Vagina (tissue), 2 donors: Measurements from ENCODE around the gene IFT20. TPM values are rescaled to one million over a fixed set of nuclear protein-coding genes. Genes with fewer than 3 reads are reported as not detected.

Experiments
- DNase-seq, 2 donors: peaks; one replicate each; pipeline ENCODE4 v3.0.0-alpha.2; 2017; ENCODE audit errors: extremely low spot score in 2 of 2
- H3K27ac ChIP-seq: fragments of 200-600 bp; sonication (generic); one replicate; pipeline ENCODE4 v1.5.1; 2019
- H3K27me3 ChIP-seq: fragments of 200-600 bp; sonication (generic); one replicate; pipeline ENCODE4 v1.5.1; 2019
- H3K36me3 ChIP-seq, 2 donors: fragments of 200-600 bp; sonication (generic); one replicate each; pipeline ENCODE4 v1.5.1; 2017 to 2019
- H3K4me1 ChIP-seq: fragments of 200-600 bp; sonication (generic); one replicate; pipeline ENCODE4 v1.5.1; 2019
- H3K4me3 ChIP-seq, 2 donors: fragments of 200-600 bp; sonication (generic); 1 replicate in 1 of 2; 2 replicates in 1 of 2; pipeline ENCODE4 v1.5.1; 2016 to 2019
- H3K9me3 ChIP-seq: fragments of 200-600 bp; sonication (generic); one replicate; pipeline ENCODE4 v1.5.1; 2019
- CTCF ChIP-seq, 3 experiments: fragments of 450-650 bp in 2 of 3; fragments of 200-600 bp in 1 of 3; sonication (generic) in 1 of 3; IDR thresholded peaks; one replicate each; pipeline ENCODE4 v1.5.1; 2017 to 2019; ENCODE audit warnings: antibody characterized with exemption in 3 of 3, mild to moderate bottlenecking in 2 of 3, moderate library complexity in 2 of 3
- POLR2A ChIP-seq, 2 donors: fragments of 450-650 bp; IDR thresholded peaks; one replicate each; pipeline ENCODE4 v1.6.1; 2017; ENCODE audit warnings: antibody characterized with exemption in 2 of 2, mild to moderate bottlenecking in 2 of 2, moderate library complexity in 2 of 2
- POLR2AphosphoS5 ChIP-seq, 2 donors: sonication (generic); formaldehyde crosslinking; IDR thresholded peaks; one replicate each; pipeline ENCODE4 v1.9.0; 2017; ENCODE audit warnings: antibody characterized with exemption in 2 of 2, mild to moderate bottlenecking in 2 of 2, low read depth in 1 of 2; ENCODE audit not compliant: insufficient read depth in 1 of 2
- intact Hi-C: fragments of 100-400 bp; cut with DNase I; formaldehyde crosslinking; loops from one replicate; pipeline ENCODE4 v1.15.1; 2023
- microRNA-seq: library from miRNA; unstranded; fragments of <30 nt; microRNA quantifications from one replicate; pipeline ENCODE4, GENCODE V29; 2017; ENCODE audit warnings: borderline number of aligned reads, borderline replicate concordance
- total RNA-seq: library from RNA; depleted of rRNA; stranded (reverse); fragments of >200 nt; gene quantifications from one replicate; pipeline ENCODE4 v1.2.3, GENCODE V29; 2016

IFT20 gene
- total RNA-seq, 1 donor from 2014 or later = 42.5 TPM

GRCh38 chr17:28279411-28279810 lies 55.9 kb downstream of the IFT20 start:
- intact Hi-C loops = no loop called here
- Histone ChIP-seq H3K4me1 (no peaks in the 10 kb centered on the region), H3K27me3 (no peaks in the 10 kb centered on the region), H3K36me3 (no peaks in the 10 kb centered on the region), H3K27ac (no peak overlapping the region), H3K4me3 (no peak overlapping the region), H3K9me3 (no peaks in the 10 kb centered on the region)
- TF ChIP-seq POLR2A (IDR thresholded peaks at IDR 0.05) = no peak
- no peak for TF ChIP-seq POLR2AphosphoS5 (IDR thresholded peaks at IDR 0.05; ENCODE audit: insufficient read depth in 1 of 2, low read depth in 1 of 2)
- no peak for TF ChIP-seq CTCF (IDR thresholded peaks at IDR 0.05)
- DNase-seq = no peak

Small RNAs within 50 kb of the gene (microRNA-seq; reads per million reads assigned to microRNA genes)
- gene MIR4723 = not detected

Other genes with a start within 250 kb of the IFT20 start
- gene TMEM97, start 16.3 kb downstream of the IFT20 start, total RNA-seq = 2.5 TPM
- gene TNFAIP1, start 289 bp upstream of the IFT20 start, total RNA-seq = 27.3 TPM
- 45.9 TPM for gene POLDIP2, start 22.1 kb upstream of the IFT20 start, total RNA-seq
- not detected for gene SEBOX, start 29.7 kb upstream of the IFT20 start, total RNA-seq
- 2.7 TPM for gene VTN, start 34.8 kb upstream of the IFT20 start, total RNA-seq
- gene SARM1, start 36.2 kb upstream of the IFT20 start, total RNA-seq = 10.1 TPM
- gene SLC46A1, start 70.7 kb upstream of the IFT20 start, total RNA-seq = 13.8 TPM
- not detected for gene SLC13A2, start 138.2 kb upstream of the IFT20 start, total RNA-seq
- 3.4 TPM for gene FOXN1, start 170.9 kb upstream of the IFT20 start, total RNA-seq
- gene UNC119, start 217.2 kb upstream of the IFT20 start, total RNA-seq = 38.1 TPM
- 22.8 TPM for gene PIGS, start 236.1 kb upstream of the IFT20 start, total RNA-seq
- 20.1 TPM for gene ALDOC, start 241.4 kb upstream of the IFT20 start, total RNA-seq